ENCODE data around the gene ZDHHC19.

DNA sequence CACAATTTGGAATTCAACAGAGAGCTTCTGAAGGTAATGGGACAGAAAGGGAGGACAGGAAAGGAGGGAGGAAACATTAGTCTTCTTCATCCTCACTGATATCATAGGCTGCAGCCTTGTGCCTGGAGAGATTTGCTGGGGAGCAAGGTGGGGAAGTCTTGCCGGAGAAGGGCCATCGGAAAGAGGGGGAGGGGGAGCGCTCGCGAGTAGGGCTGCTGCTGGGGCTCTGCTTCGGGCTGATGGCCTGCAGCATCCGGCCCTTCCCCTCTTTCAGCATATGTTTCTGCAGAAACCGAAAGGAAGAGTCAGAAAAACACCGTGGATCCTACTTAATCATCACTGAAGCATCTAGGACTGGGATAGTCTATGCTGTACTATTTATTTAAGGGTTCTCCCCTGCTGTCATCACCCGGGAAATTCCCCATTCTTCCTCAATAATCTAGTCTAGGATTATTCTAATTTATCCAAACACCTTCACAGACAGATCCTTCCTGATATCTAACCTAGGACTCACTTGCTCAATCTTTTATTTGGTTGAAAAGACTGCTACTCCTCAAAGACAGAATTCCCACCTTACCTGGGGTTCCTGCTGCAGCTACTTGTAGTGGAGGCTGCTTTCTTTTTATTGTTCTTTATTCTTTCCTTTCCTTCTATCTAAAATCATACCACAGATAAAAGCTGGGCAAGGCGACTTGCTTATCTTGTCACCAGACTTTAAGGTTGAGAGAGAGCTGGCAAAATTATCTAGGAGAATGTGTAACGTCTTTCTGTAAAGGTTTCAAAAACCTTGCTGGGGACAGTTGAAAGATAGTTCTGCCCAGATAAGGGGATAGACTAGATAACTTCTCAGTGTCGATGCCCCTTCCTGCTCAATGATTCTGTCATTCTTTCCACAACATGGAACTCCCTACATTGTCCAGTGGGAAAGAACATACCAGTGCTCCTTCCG is 27.7 kb upstream of the ZDHHC19 start:
- TF ChIP-seq, protein P1, sequence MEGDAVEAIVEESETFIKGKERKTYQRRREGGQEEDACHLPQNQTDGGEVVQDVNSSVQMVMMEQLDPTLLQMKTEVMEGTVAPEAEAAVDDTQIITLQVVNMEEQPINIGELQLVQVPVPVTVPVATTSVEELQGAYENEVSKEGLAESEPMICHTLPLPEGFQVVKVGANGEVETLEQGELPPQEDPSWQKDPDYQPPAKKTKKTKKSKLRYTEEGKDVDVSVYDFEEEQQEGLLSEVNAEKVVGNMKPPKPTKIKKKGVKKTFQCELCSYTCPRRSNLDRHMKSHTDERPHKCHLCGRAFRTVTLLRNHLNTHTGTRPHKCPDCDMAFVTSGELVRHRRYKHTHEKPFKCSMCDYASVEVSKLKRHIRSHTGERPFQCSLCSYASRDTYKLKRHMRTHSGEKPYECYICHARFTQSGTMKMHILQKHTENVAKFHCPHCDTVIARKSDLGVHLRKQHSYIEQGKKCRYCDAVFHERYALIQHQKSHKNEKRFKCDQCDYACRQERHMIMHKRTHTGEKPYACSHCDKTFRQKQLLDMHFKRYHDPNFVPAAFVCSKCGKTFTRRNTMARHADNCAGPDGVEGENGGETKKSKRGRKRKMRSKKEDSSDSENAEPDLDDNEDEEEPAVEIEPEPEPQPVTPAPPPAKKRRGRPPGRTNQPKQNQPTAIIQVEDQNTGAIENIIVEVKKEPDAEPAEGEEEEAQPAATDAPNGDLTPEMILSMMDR (IDR thresholded peaks at IDR 0.05), result no peak
- no peak for TF ChIP-seq POLR2A (IDR thresholded peaks at IDR 0.05)
